CD4-positive, alpha-beta T cell (primary cell): Measurements from ENCODE around the gene C2. TPM values are rescaled to one million over a fixed set of nuclear protein-coding genes. Genes with fewer than 3 reads are reported as not detected.

Source experiments
- ATAC-seq: fragments of 200-7000 bp; cut with Tn5 transposase; one replicate; pipeline ENCODE4 v1.10.0; 2022; ENCODE audit warnings: mild to moderate bottlenecking; ENCODE audit not compliant: poor library complexity
- CTCF ChIA-PET: fragments of 350-600 bp; sonication (Branson Sonifier 250); formaldehyde crosslinking; loops from one replicate; lab custom pipeline; 2021; ENCODE audit warnings: antibody characterized with exemption, inconsistent platforms; lab: Charles Lee
- POLR2A ChIA-PET: fragments of 350-600 bp; sonication (Branson Sonifier 250); formaldehyde crosslinking; loops from one replicate; lab custom pipeline; 2021; ENCODE audit warnings: antibody characterized with exemption, inconsistent platforms; lab: Charles Lee
- DNase-seq, 14 experiments: peaks; one replicate each; pipeline ENCODE4 v3.0.0-alpha.2; 2013 to 2020; ENCODE audit warnings: mixed read lengths in 2 of 14
- H3K27ac ChIP-seq, 2 donors: one replicate each; pipeline versions ENCODE4 v1.5.1 to v1.7.0; 2013; ENCODE audit warnings: low read length in 2 of 2, low read depth in 1 of 2, mild to moderate bottlenecking in 1 of 2
- H3K27me3 ChIP-seq, 2 experiments: 1 replicate in 1 of 2; 2 replicates in 1 of 2; pipeline versions ENCODE4 v1.6.1 to v1.7.0; 2013; ENCODE audit warnings: low read length in 2 of 2, control low read depth in 1 of 2, mild to moderate bottlenecking in 1 of 2, moderate library complexity in 1 of 2; ENCODE audit not compliant: insufficient read depth in 2 of 2, control insufficient read depth in 1 of 2
- H3K36me3 ChIP-seq: one replicate; pipeline ENCODE4 v1.6.1; 2013; ENCODE audit warnings: low read length, control low read depth; ENCODE audit not compliant: insufficient read depth
- H3K4me1 ChIP-seq: one replicate; pipeline ENCODE4 v1.6.1; 2013; ENCODE audit warnings: low read length, control low read depth; ENCODE audit not compliant: insufficient read depth
- H3K4me3 ChIP-seq: one replicate; pipeline ENCODE4 v1.5.1; 2013; ENCODE audit warnings: mild to moderate bottlenecking, low read length, moderate library complexity
- H3K9me3 ChIP-seq, 2 experiments: 1 replicate in 1 of 2; 2 replicates in 1 of 2; pipeline versions ENCODE4 v1.6.1 to v1.7.0; 2013; ENCODE audit warnings: low read length in 2 of 2, mild to moderate bottlenecking in 2 of 2, control low read depth in 1 of 2, moderate library complexity in 1 of 2; ENCODE audit not compliant: control insufficient read depth in 1 of 2, insufficient read depth in 1 of 2
- H3K27ac Mint-ChIP-seq: one replicate; pipeline ENCODE4 v1.8.0; 2020; ENCODE audit warnings: mixed read lengths
- H3K27me3 Mint-ChIP-seq: one replicate; pipeline ENCODE4 v1.8.0; 2021; ENCODE audit warnings: mixed read lengths
- H3K36me3 Mint-ChIP-seq: one replicate; pipeline ENCODE4 v1.8.0; 2021; ENCODE audit warnings: low read depth, mixed read lengths
- H3K4me1 Mint-ChIP-seq: one replicate; pipeline ENCODE4 v1.8.0; 2021; ENCODE audit warnings: low read depth, mixed read lengths
- H3K4me3 Mint-ChIP-seq: one replicate; pipeline ENCODE4 v1.8.0; 2020; ENCODE audit warnings: mild to moderate bottlenecking, mixed read lengths
- H3K9me3 Mint-ChIP-seq: one replicate; pipeline ENCODE4 v1.8.0; 2020; ENCODE audit warnings: mixed read lengths
- intact Hi-C, 2 experiments: fragments of 100-400 bp; cut with DNase I in 1 of 2; cut with micrococcal nuclease in 1 of 2; formaldehyde crosslinking; loops; one replicate each; pipeline versions ENCODE4 v1.15.1 to v1.9.0; 2023 to 2025; cut with DNase I, micrococcal nuclease
- total RNA-seq, 174 experiments: library from RNA in 2 of 174; stranded (reverse) in 2 of 174; gene quantifications; one replicate each; pipeline ENCODE4 v1.2.3 and lab custom pipeline; 2021 to 2026
- TF ChIP-seq, protein P1 (sequence below): fragments of 200-600 bp; IDR thresholded peaks from one replicate; pipeline ENCODE4 v1.8.0; 2022; ENCODE audit warnings: antibody characterized with exemption, mild to moderate bottlenecking

The C2 gene
- total RNA-seq, 2 experiments from 2014 or later, result 1.4 to 2.3 TPM

DNA sequence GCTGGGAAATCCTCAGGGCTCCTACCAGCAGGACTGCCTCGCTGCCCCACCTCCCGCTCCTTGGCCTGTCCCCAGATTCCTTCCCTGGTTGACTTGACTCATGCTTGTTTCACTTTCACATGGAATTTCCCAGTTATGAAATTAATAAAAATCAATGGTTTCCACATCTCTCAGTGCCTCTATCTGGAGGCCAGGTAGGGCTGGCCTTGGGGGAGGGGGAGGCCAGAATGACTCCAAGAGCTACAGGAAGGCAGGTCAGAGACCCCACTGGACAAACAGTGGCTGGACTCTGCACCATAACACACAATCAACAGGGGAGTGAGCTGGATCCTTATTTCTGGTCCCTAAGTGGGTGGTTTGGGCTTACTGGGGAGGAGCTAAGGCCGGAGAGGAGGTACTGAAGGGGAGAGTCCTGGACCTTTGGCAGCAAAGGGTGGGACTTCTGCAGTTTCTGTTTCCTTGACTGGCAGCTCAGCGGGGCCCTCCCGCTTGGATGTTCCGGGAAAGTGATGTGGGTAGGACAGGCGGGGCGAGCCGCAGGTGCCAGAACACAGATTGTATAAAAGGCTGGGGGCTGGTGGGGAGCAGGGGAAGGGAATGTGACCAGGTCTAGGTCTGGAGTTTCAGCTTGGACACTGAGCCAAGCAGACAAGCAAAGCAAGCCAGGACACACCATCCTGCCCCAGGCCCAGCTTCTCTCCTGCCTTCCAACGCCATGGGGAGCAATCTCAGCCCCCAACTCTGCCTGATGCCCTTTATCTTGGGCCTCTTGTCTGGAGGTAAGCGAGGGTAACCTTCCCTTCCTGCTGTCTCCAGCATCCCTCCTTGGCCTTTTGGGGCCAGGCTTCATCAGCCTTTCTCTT lies 18.2 kb downstream of the C2 start, which contains the start of gene CFB:
CFB (plus strand) TSS at position 589 of the 863 bp plus-strand sequence; CDS start at position 716, 127 bp downstream.
- DNase-seq (peak in 2 of 14 experiments; percentile 32 to 34), ATAC-seq (no peak)
- peaks cover 1% of the 10 kb centered on the region for H3K36me3 Mint-ChIP-seq
- peaks cover 4 to 14% of the 10 kb centered on the region in 2 experiments for H3K27me3 ChIP-seq
- intact Hi-C loops, result no loop called here
- no peaks in the 10 kb centered on the region for H3K9me3 Mint-ChIP-seq
- no peaks in the 10 kb centered on the region for H3K4me1 Mint-ChIP-seq
- H3K9me3 ChIP-seq, result no peaks in the 10 kb centered on the region
- no peaks in the 10 kb centered on the region for H3K4me1 ChIP-seq
- CTCF ChIA-PET, result no interaction called here
- H3K4me3 ChIP-seq, result no peak within 1 kb of the TSS
- H3K27me3 Mint-ChIP-seq, result peaks cover 13% of the 10 kb centered on the region
- TF ChIP-seq, protein P1, sequence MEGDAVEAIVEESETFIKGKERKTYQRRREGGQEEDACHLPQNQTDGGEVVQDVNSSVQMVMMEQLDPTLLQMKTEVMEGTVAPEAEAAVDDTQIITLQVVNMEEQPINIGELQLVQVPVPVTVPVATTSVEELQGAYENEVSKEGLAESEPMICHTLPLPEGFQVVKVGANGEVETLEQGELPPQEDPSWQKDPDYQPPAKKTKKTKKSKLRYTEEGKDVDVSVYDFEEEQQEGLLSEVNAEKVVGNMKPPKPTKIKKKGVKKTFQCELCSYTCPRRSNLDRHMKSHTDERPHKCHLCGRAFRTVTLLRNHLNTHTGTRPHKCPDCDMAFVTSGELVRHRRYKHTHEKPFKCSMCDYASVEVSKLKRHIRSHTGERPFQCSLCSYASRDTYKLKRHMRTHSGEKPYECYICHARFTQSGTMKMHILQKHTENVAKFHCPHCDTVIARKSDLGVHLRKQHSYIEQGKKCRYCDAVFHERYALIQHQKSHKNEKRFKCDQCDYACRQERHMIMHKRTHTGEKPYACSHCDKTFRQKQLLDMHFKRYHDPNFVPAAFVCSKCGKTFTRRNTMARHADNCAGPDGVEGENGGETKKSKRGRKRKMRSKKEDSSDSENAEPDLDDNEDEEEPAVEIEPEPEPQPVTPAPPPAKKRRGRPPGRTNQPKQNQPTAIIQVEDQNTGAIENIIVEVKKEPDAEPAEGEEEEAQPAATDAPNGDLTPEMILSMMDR, result no peak
- H3K27ac ChIP-seq, result no peak within 1 kb of the TSS
- POLR2A ChIA-PET, result no interaction called here
- no peaks in the 10 kb centered on the region for H3K36me3 ChIP-seq
- H3K4me3 Mint-ChIP-seq, result no peak within 1 kb of the TSS
- no peak within 1 kb of the TSS for H3K27ac Mint-ChIP-seq

DNA sequence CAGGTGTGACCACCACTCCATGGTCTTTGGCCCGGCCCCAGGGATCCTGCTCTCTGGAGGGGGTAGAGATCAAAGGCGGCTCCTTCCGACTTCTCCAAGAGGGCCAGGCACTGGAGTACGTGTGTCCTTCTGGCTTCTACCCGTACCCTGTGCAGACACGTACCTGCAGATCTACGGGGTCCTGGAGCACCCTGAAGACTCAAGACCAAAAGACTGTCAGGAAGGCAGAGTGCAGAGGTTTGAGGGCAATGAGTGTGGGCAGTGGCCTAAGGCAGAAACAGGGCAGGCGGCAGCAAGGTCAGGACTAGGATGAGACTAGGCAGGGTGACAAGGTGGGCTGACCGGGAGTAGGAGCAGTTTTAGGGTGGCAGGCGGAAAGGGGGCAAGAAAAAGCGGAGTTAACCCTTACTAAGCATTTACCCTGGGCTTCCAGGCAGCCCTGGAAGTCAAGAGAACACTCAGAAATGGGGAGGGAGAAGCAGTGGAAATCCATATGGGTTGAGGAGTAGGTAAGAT lies 18.9 kb downstream of the C2 start:
- Mint-ChIP-seq H3K36me3 (peaks cover 6% of the 10 kb centered on the region), H3K4me3 (no peak overlapping the region), H3K27me3 (peaks cover 11% of the 10 kb centered on the region), H3K9me3 (no peaks in the 10 kb centered on the region), H3K4me1 (no peaks in the 10 kb centered on the region), H3K27ac (no peak overlapping the region)
- no peak for ATAC-seq
- CTCF ChIA-PET, result no interaction called here
- H3K9me3 ChIP-seq, result no peaks in the 10 kb centered on the region
- TF ChIP-seq, protein P1, result no peak
- peaks cover 4% of the 10 kb centered on the region for H3K36me3 ChIP-seq
- no peak overlapping the region for H3K27ac ChIP-seq
- no peaks in the 10 kb centered on the region for H3K4me1 ChIP-seq
- peaks cover 4 to 14% of the 10 kb centered on the region in 2 experiments for H3K27me3 ChIP-seq
- POLR2A ChIA-PET, result no interaction called here
- no peak for DNase-seq
- intact Hi-C loops, result no loop called here
- no peak overlapping the region for H3K4me3 ChIP-seq

DNA sequence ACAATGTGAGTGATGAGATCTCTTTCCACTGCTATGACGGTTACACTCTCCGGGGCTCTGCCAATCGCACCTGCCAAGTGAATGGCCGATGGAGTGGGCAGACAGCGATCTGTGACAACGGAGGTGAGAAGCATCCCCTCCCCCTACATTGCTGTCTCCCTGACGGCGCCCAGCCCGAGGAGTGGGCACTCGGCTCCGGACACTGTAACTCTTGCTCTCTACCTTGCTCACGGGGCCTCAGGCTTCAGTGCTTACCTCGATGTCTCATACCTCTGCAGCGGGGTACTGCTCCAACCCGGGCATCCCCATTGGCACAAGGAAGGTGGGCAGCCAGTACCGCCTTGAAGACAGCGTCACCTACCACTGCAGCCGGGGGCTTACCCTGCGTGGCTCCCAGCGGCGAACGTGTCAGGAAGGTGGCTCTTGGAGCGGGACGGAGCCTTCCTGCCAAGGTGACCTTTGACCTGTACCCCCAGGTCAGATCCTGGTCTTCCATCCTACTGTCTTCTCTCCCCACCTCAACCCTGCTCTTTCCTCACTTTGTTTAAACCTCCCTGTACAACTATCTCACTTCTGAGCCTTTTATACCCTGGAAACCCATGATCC lies 19.7 kb downstream of the C2 start:
- H3K27ac ChIP-seq, result no peak overlapping the region
- POLR2A ChIA-PET, result no interaction called here
- H3K27me3 ChIP-seq, result peaks cover 4 to 14% of the 10 kb centered on the region in 2 experiments
- no peaks in the 10 kb centered on the region for H3K9me3 Mint-ChIP-seq
- H3K9me3 ChIP-seq, result no peaks in the 10 kb centered on the region
- TF ChIP-seq, protein P1, result no peak
- H3K27ac Mint-ChIP-seq, result no peak overlapping the region
- no peak for ATAC-seq
- H3K4me1 ChIP-seq, result no peaks in the 10 kb centered on the region
- peaks cover 11% of the 10 kb centered on the region for H3K36me3 ChIP-seq
- CTCF ChIA-PET, result no interaction called here
- H3K4me1 Mint-ChIP-seq, result no peaks in the 10 kb centered on the region
- H3K4me3 ChIP-seq, result no peak overlapping the region
- intact Hi-C loops, result no loop called here
- no peak for DNase-seq
- peaks cover 11% of the 10 kb centered on the region for H3K27me3 Mint-ChIP-seq
- no peak overlapping the region for H3K4me3 Mint-ChIP-seq
- peaks cover 8% of the 10 kb centered on the region for H3K36me3 Mint-ChIP-seq
